Aorta (tissue), 5 donors: ENCODE measurements around the gene HMCN1. TPM values are rescaled to one million over a fixed set of nuclear protein-coding genes. Genes with fewer than 3 reads are reported as not detected.
A peak's percentile ranks its signal among the peaks of the same experiment; 100 is the strongest.

Experiments used
- ATAC-seq: fragments of 200-7000 bp; cut with Tn5 transposase; one replicate; pipeline ENCODE4 v1.9.1; 2022; ENCODE audit warnings: moderate library complexity; ENCODE audit not compliant: low FRiP score
- DNase-seq, 2 donors: peaks; one replicate each; pipeline ENCODE4 v3.0.0-alpha.2; 2020
- H3K27ac ChIP-seq, 2 donors: one replicate each; pipeline ENCODE4 v1.5.1; 2013; ENCODE audit warnings: low read length in 2 of 2, mild to moderate bottlenecking in 2 of 2, moderate library complexity in 2 of 2, control low read depth in 1 of 2, inconsistent platforms in 1 of 2, low read depth in 1 of 2
- H3K27me3 ChIP-seq, 2 donors: one replicate each; pipeline ENCODE4 v1.6.1; 2013; ENCODE audit warnings: control low read depth in 1 of 2, low read length in 1 of 2, mild to moderate bottlenecking in 1 of 2, moderate library complexity in 1 of 2; ENCODE audit not compliant: insufficient read depth in 2 of 2, control insufficient read depth in 1 of 2
- H3K36me3 ChIP-seq, 2 donors: one replicate each; pipeline ENCODE4 v1.6.1; 2013; ENCODE audit warnings: control low read depth in 1 of 2, low read length in 1 of 2, mild to moderate bottlenecking in 1 of 2; ENCODE audit not compliant: insufficient read depth in 2 of 2, control insufficient read depth in 1 of 2
- H3K4me1 ChIP-seq, 2 donors: one replicate each; pipeline ENCODE4 v1.6.1; 2013; ENCODE audit warnings: low read length in 2 of 2, control low read depth in 1 of 2, mild to moderate bottlenecking in 1 of 2, moderate library complexity in 1 of 2; ENCODE audit not compliant: insufficient read depth in 2 of 2, control insufficient read depth in 1 of 2
- H3K4me3 ChIP-seq, 2 donors: one replicate each; pipeline ENCODE4 v1.5.1; 2013; ENCODE audit warnings: low read length in 2 of 2, control low read depth in 1 of 2, mild to moderate bottlenecking in 1 of 2
- H3K9me3 ChIP-seq: one replicate; pipeline ENCODE4 v1.6.1; 2013; ENCODE audit warnings: mild to moderate bottlenecking, low read length; ENCODE audit not compliant: control insufficient read depth
- WGBS, 2 donors: extraction: QIAGEN DNeasy Blood & Tissue Kit; methylation state at CpG; one replicate each; pipeline ENCODE4 v1.1.7; 2013; 5-methylcytosine and 5-hydroxymethylcytosine counted together
- intact Hi-C, 2 donors: fragments of 100-400 bp; cut with DNase I; formaldehyde crosslinking; loops; one replicate each; pipeline versions ENCODE4 v1.14.2 to v1.15.0; 2022
- polyA plus RNA-seq, 2 donors: library from polyadenylated mRNA; stranded (reverse); fragments of 200-250 nt; gene quantifications; one replicate each; pipeline ENCODE4 v1.2.3, GENCODE V29; 2013
- total RNA-seq, 2 donors: library from RNA; stranded (reverse); fragmentation: NEBNext Ultra II Directional; extraction: Animal tissue kit (Norgen Biotek cat#: 25700); gene quantifications; one replicate each; pipeline ENCODE4 v1.2.1, GENCODE V29; 2021
- donor health status: healthy with polysubstance abuse.
- donor health status: Bipolar disorder and iron deficiency.
- donor health status: DM: no; HTN: no; CAD: no.
- donor health status: DM: no; HTN: no; CAD: no.
- donor health status: DM: yes; HTN: yes; CAD: no.

The HMCN1 gene
- total and polyA plus RNA-seq, 4 donors: 11.3 to 93.6 (median 50.0) TPM

DNA sequence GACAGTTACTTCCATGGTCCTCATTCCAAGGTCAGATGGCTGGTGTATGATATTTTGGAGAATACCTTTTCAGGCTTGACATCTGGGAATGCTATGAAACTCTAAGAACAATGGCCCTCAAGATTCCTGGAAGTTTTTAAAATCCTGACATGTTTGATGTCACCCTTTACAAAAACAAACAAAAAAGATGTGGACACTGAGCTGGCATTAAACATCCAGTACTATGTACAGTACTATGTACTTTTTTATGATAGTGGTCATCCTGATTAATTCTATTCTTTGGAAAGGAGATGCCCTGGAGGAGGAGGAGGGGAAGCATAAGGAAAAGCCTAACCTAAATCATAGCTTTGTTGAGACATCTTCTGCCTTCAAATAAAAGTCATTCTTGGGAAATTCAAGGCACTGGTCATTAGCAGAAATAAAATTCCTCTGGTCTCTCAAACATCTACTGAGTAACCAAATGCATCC, 235.4 kb downstream of the HMCN1 start:
- Histone ChIP-seq H3K4me3 (no peak overlapping the region), H3K27me3 (no peaks in the 10 kb centered on the region), H3K36me3 (peaks cover 0 to 3% of the 10 kb centered on the region in 2 donors), H3K9me3 (no peaks in the 10 kb centered on the region), H3K27ac (no peak overlapping the region), H3K4me1 (peaks cover 0 to 2% of the 10 kb centered on the region in 2 donors)
- intact Hi-C loops: loop anchor here in 1 of 2 donors (10.0 kb wide), 1 partner anchor 225 kb away; no protein-coding TSS in a partner anchor
- no peak for ATAC-seq
- DNase-seq: no peak

DNA sequence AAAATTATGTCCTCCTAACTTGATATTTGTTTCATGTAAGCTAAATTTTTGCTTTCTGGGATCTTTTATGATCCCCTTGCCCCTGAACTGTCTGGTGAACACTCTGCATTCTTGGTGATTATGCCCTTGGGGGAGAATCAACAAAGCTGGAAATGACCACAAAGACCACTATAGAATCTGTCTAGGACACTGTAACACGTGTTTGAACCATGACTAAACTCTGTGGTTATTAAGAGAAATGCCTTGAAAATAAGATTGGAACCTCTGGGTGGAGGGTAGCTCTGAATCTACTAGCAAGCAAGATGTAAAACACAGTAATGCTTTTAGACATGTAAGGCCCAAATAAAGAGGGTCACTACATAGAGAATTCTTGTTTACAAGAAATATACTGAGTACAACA, 237.5 kb downstream of the HMCN1 start:
- intact Hi-C loops: no loop called here
- H3K9me3 ChIP-seq: no peaks in the 10 kb centered on the region
- H3K36me3 ChIP-seq: peaks cover 0 to 3% of the 10 kb centered on the region in 2 donors
- H3K27me3 ChIP-seq: no peaks in the 10 kb centered on the region
- ATAC-seq: no peak
- no peak overlapping the region for H3K27ac ChIP-seq
- no peaks in the 10 kb centered on the region for H3K4me1 ChIP-seq
- DNase-seq: no peak
- 20 to 26% methylated on average over 1 of the region's 1 CpG for WGBS, 2 donors
- H3K4me3 ChIP-seq: no peak overlapping the region

- Histone ChIP-seq H3K36me3 (peaks cover 0 to 3% of the 10 kb centered on the region in 2 donors), H3K4me3 (no peak overlapping the region), H3K9me3 (no peaks in the 10 kb centered on the region), H3K27ac (no peak overlapping the region), H3K4me1 (no peaks in the 10 kb centered on the region), H3K27me3 (no peaks in the 10 kb centered on the region)
- ATAC-seq (no peak), DNase-seq (no peak)
- WGBS, 2 donors: 67 to 70% methylated on average over 3 of the region's 3 CpGs
- intact Hi-C loops: no loop called here
These were observed 238.1 kb downstream of the HMCN1 start for GRCh38 chr1:185972096-185972850.

- H3K4me1 ChIP-seq: no peaks in the 10 kb centered on the region
- H3K27ac ChIP-seq: no peak overlapping the region
- ATAC-seq: no peak
- H3K4me3 ChIP-seq: no peak overlapping the region
- intact Hi-C loops: no loop called here
- DNase-seq: no peak
- no peaks in the 10 kb centered on the region for H3K9me3 ChIP-seq
- no peaks in the 10 kb centered on the region for H3K27me3 ChIP-seq
- H3K36me3 ChIP-seq: peaks cover 0 to 3% of the 10 kb centered on the region in 2 donors
- WGBS, 2 donors: 3 to 6% methylated on average over 1 of the region's 1 CpG
These were observed 239.5 kb downstream of the HMCN1 start for GRCh38 chr1:185973645-185974044.

- intact Hi-C loops: no loop called here
- DNase-seq (no peak), ATAC-seq (no peak)
- Histone ChIP-seq H3K4me1 (no peaks in the 10 kb centered on the region), H3K27me3 (no peaks in the 10 kb centered on the region), H3K9me3 (no peaks in the 10 kb centered on the region), H3K36me3 (peaks cover 0 to 7% of the 10 kb centered on the region in 2 donors), H3K4me3 (no peak overlapping the region), H3K27ac (peak overlapping the region in 1 of 2 donors; percentile 36)
- WGBS, 2 donors: 95 to 96% methylated on average over 3 of the region's 3 CpGs
These were observed 240.4 kb downstream of the HMCN1 start for GRCh38 chr1:185974367-185975170.

GRCh38 chr1:185980891-185981290, 246.7 kb downstream of the HMCN1 start:
- H3K4me1 ChIP-seq: peaks cover 0 to 2% of the 10 kb centered on the region in 2 donors
- intact Hi-C loops: no loop called here
- 92 to 100% methylated on average over 1 of the region's 1 CpG for WGBS, 2 donors
- no peak overlapping the region for H3K4me3 ChIP-seq
- ATAC-seq (no peak), DNase-seq (no peak)
- no peaks in the 10 kb centered on the region for H3K27me3 ChIP-seq
- H3K9me3 ChIP-seq: no peaks in the 10 kb centered on the region
- H3K27ac ChIP-seq: no peak overlapping the region
- peaks cover 0 to 7% of the 10 kb centered on the region in 2 donors for H3K36me3 ChIP-seq

- peak; percentile 50 for ATAC-seq
- no peak for DNase-seq
These were observed 250.1 kb downstream of the HMCN1 start for GRCh38 chr1:185984113-185984836.

GRCh38 chr1:185987611-185988321, 253.6 kb downstream of the HMCN1 start:
- Histone ChIP-seq H3K27me3 (no peaks in the 10 kb centered on the region), H3K4me1 (peaks cover 0 to 2% of the 10 kb centered on the region in 2 donors), H3K36me3 (peaks cover 0 to 3% of the 10 kb centered on the region in 2 donors), H3K4me3 (no peak overlapping the region), H3K27ac (no peak overlapping the region), H3K9me3 (no peaks in the 10 kb centered on the region)
- DNase-seq: no peak
- WGBS, 2 donors: 78 to 85% methylated on average over 7 of the region's 7 CpGs
- intact Hi-C loops: no loop called here
- no peak for ATAC-seq

More at GRCh38 chr1:185984113-185984836, 250.1 kb downstream of the HMCN1 start:
- peaks cover under 1 to 4% of the 10 kb centered on the region in 2 donors for H3K36me3 ChIP-seq
- no peaks in the 10 kb centered on the region for H3K27me3 ChIP-seq
- H3K4me3 ChIP-seq: no peak overlapping the region
- intact Hi-C loops: no loop called here
- 67 to 69% methylated on average over 4 of the region's 4 CpGs for WGBS, 2 donors
- no peaks in the 10 kb centered on the region for H3K9me3 ChIP-seq
- H3K27ac ChIP-seq: no peak overlapping the region
- H3K4me1 ChIP-seq: peaks cover 0 to 2% of the 10 kb centered on the region in 2 donors
